IMR-90 (cell line): ENCODE data around the gene SLC4A3.

Experiments
- MAFK ChIP-seq: IDR thresholded peaks from 2 replicates; pipeline ENCODE4 v1.6.1; 2012; ENCODE audit warnings: low read depth, low read length, improper control_type of control experiment
- NFE2L2 ChIP-seq: fragments of 150-350 bp; IDR thresholded peaks from 2 replicates; pipeline ENCODE4 v1.6.1; 2016; ENCODE audit warnings: low read depth, mild to moderate bottlenecking, low read length
- POLR2A ChIP-seq: IDR thresholded peaks from 2 replicates; pipeline ENCODE4 v1.6.1; 2012; ENCODE audit warnings: mild to moderate bottlenecking, low read depth, low read length
- RAD21 ChIP-seq: IDR thresholded peaks from 2 replicates; pipeline ENCODE4 v1.6.1; 2012; ENCODE audit warnings: low read length, improper control_type of control experiment
- RCOR1 ChIP-seq: IDR thresholded peaks from 2 replicates; pipeline ENCODE4 v1.6.1; 2012; ENCODE audit warnings: mild to moderate bottlenecking, low read length, improper control_type of control experiment; ENCODE audit not compliant: insufficient replicate concordance
- TF ChIP-seq, protein P1 (sequence below): conservative IDR thresholded peaks from 2 replicates; pipeline ENCODE4 v1.5.1; 2012; ENCODE audit warnings: mild to moderate bottlenecking, low read depth, low read length, improper control_type of control experiment

GRCh38 chr2:219689676-219690628 is 62.5 kb downstream of the SLC4A3 start:
- TF ChIP-seq, protein P1, sequence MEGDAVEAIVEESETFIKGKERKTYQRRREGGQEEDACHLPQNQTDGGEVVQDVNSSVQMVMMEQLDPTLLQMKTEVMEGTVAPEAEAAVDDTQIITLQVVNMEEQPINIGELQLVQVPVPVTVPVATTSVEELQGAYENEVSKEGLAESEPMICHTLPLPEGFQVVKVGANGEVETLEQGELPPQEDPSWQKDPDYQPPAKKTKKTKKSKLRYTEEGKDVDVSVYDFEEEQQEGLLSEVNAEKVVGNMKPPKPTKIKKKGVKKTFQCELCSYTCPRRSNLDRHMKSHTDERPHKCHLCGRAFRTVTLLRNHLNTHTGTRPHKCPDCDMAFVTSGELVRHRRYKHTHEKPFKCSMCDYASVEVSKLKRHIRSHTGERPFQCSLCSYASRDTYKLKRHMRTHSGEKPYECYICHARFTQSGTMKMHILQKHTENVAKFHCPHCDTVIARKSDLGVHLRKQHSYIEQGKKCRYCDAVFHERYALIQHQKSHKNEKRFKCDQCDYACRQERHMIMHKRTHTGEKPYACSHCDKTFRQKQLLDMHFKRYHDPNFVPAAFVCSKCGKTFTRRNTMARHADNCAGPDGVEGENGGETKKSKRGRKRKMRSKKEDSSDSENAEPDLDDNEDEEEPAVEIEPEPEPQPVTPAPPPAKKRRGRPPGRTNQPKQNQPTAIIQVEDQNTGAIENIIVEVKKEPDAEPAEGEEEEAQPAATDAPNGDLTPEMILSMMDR = peak; percentile 75
- TF ChIP-seq RCOR1 (no peak), MAFK (0 out of 2 replicates have a peak, but pooled peaks have one; percentile 11), POLR2A (no peak), RAD21 (peak; percentile 67), NFE2L2 (no peak)
